ENCODE results near the gene MAML1. TPM values are rescaled to one million over a fixed set of nuclear protein-coding genes. Genes with fewer than 3 reads are reported as not detected.
A peak's percentile ranks its signal among the peaks of the same experiment; 100 is the strongest.

MAML1 gene
- polyA plus RNA-seq, 1 of the 3 experiments (the other 2 are of a cell fraction) = 8.1 TPM

GRCh38 chr5:179805529-179806249, 73.1 kb downstream of the MAML1 start:
- peak overlapping the region; percentile 36 to 84; a peak in 3 of 4 replicates for H3K27ac ChIP-seq (ENCODE audit: low read depth in 2 of 2, low read length in 1 of 2)
- peak; percentile 15; the same call in 1 of the 2 replicates for TF ChIP-seq MXI1 (IDR thresholded peaks at IDR 0.05; ENCODE audit: low read depth, low read length)
- no peak for TF ChIP-seq NFIC (IDR thresholded peaks at IDR 0.05; ENCODE audit: borderline replicate concordance)
- H3K4me2 ChIP-seq = peak overlapping the region; percentile 99
- peaks cover 1 to 17% of the 10 kb centered on the region in 2 experiments for H3K36me3 ChIP-seq (replicated peaks in 1 of 2; ENCODE audit: control insufficient read depth in 1 of 2, insufficient read depth in 2 of 2, low read length in 1 of 2)
- ChIA-PET CTCF (interaction anchor here (1.1 to 3.7 kb wide), 3 partner anchors 9 to 103 kb away, joined by 3 to 24 read pairs (median 3); no protein-coding TSS in a partner anchor), POLR2A (interaction anchor here (0.9 to 1.3 kb wide), 2 partner anchors 9 to 15 kb away, joined by 3 to 6 read pairs; partner anchors contain the start of gene SQSTM1)
- H3F3A ChIP-seq (replicated peaks; ENCODE audit: insufficient read depth) = peaks cover 11% of the 10 kb centered on the region
- peaks cover 78% of the 10 kb centered on the region for H3K79me2 ChIP-seq (ENCODE audit: insufficient read depth)
- peak overlapping the region; percentile 72 for H3K9ac ChIP-seq
- H4K20me1 ChIP-seq (ENCODE audit: insufficient read depth) = peaks cover 37% of the 10 kb centered on the region
- H3K9me2 ChIP-seq = no peaks in the 10 kb centered on the region
- no peaks in the 10 kb centered on the region for H3K9me3 ChIP-seq
- no peak overlapping the region for H2AFZ ChIP-seq (ENCODE audit: low read depth)
- WGBS (ENCODE audit: low lambda C conversion rate) = 8% methylated on average over 30 of the region's 65 CpGs
- DNase-seq = peak; percentile 86
- no peaks in the 10 kb centered on the region for H3K27me3 ChIP-seq (ENCODE audit: insufficient read depth)
- peak overlapping the region; percentile 72 to 88 for H3K4me3 ChIP-seq (ENCODE audit: low read depth in 2 of 2, low read length in 1 of 2)
- peaks cover 16 to 23% of the 10 kb centered on the region in 2 experiments; a peak in 3 of 4 replicates for H3K4me1 ChIP-seq (ENCODE audit: control insufficient read depth in 1 of 2, insufficient read depth in 2 of 2, low read depth in 1 of 2, low read length in 1 of 2)

GRCh38 chr5:179806250-179807048, 73.8 kb downstream of the MAML1 start, which contains the start of gene MGAT4B:
TSS of gene MGAT4B (minus strand) at chr5:179806866. CDS start at chr5:179806583, 283 bp downstream.
- H3K9me3 ChIP-seq = no peaks in the 10 kb centered on the region
- no peaks in the 10 kb centered on the region for H3K9me2 ChIP-seq
- H3K79me2 ChIP-seq (ENCODE audit: insufficient read depth) = peaks cover 75% of the 10 kb centered on the region
- DNase-seq = peak; percentile 96
- H3K27me3 ChIP-seq (ENCODE audit: insufficient read depth) = no peaks in the 10 kb centered on the region
- H3K36me3 ChIP-seq (replicated peaks in 1 of 2; ENCODE audit: control insufficient read depth in 1 of 2, insufficient read depth in 2 of 2, low read length in 1 of 2) = peaks cover 4 to 12% of the 10 kb centered on the region in 2 experiments
- peaks cover 16 to 23% of the 10 kb centered on the region in 2 experiments; a peak in 3 of 4 replicates for H3K4me1 ChIP-seq (ENCODE audit: control insufficient read depth in 1 of 2, insufficient read depth in 2 of 2, low read depth in 1 of 2, low read length in 1 of 2)
- TF ChIP-seq MAX (IDR thresholded peaks at IDR 0.05; ENCODE audit: low read depth) (no peak), JUND (IDR thresholded peaks at IDR 0.05) (0 out of 2 replicates have a peak, but pooled peaks have one; percentile 14), EP300 (IDR thresholded peaks at IDR 0.05; ENCODE audit: borderline replicate concordance in 1 of 2, low read depth in 1 of 2, low read length in 1 of 2) (no peak), PBX3 (IDR thresholded peaks at IDR 0.05) (0 out of 2 replicates have a peak, but pooled peaks have one; percentile 18), GABPA (IDR thresholded peaks at IDR 0.05; ENCODE audit: low read depth) (no peak), POLR2AphosphoS5 (IDR thresholded peaks at IDR 0.05; ENCODE audit: low read depth, low read length) (peak; percentile 66), MXI1 (IDR thresholded peaks at IDR 0.05; ENCODE audit: low read depth, low read length) (0 out of 2 replicates have a peak, but pooled peaks have one; percentile 15), RAD21 (IDR thresholded peaks at IDR 0.05; ENCODE audit: low read length) (no peak), CTCF (IDR thresholded peaks at IDR 0.05) (no peak), TAF1 (IDR thresholded peaks at IDR 0.05; ENCODE audit: borderline replicate concordance, low read depth, low read length) (peak; percentile 58)
- peak within 1 kb of the TSS; percentile 63; the same call in 1 of the 2 replicates for H2AFZ ChIP-seq (ENCODE audit: low read depth)
- peaks cover 14% of the 10 kb centered on the region for H3F3A ChIP-seq (replicated peaks; ENCODE audit: insufficient read depth)
- peak within 1 kb of the TSS; percentile 65 to 84 for H3K27ac ChIP-seq (ENCODE audit: low read depth in 2 of 2, low read length in 1 of 2)
- H3K9ac ChIP-seq = peak within 1 kb of the TSS; percentile 82
- 2% methylated on average over 29 of the region's 108 CpGs for WGBS (ENCODE audit: low lambda C conversion rate)
- CTCF ChIA-PET = interaction anchor here (1.1 to 3.7 kb wide), 3 partner anchors 10 to 102 kb away, joined by 3 to 24 read pairs (median 3); no protein-coding TSS in a partner anchor
- peak within 1 kb of the TSS; percentile 99 for H3K4me2 ChIP-seq
- POLR2A ChIA-PET = interaction anchor here (1.3 kb wide), 1 partner anchor 14 kb away, joined by 3 read pairs; the partner anchor contains the start of gene SQSTM1
- H4K20me1 ChIP-seq (ENCODE audit: insufficient read depth) = peaks cover 37% of the 10 kb centered on the region
- H3K4me3 ChIP-seq (ENCODE audit: low read depth in 2 of 2, low read length in 1 of 2) = peak within 1 kb of the TSS; percentile 72 to 88

All from SK-N-SH (cell line).